Measurements from ENCODE around the gene UPK3BL2. TPM values are rescaled to one million over a fixed set of nuclear protein-coding genes. Genes with fewer than 3 reads are reported as not detected.
"Not testable (repeated sequence)": the region's sequence is repeated elsewhere in the genome, so short reads cannot be mapped to it uniquely, and the experiment has no call there.

UPK3BL2 gene
- total and polyA plus RNA-seq, 4 donors, result 6.0 to 40.3 (median 9.5) TPM

DNA sequence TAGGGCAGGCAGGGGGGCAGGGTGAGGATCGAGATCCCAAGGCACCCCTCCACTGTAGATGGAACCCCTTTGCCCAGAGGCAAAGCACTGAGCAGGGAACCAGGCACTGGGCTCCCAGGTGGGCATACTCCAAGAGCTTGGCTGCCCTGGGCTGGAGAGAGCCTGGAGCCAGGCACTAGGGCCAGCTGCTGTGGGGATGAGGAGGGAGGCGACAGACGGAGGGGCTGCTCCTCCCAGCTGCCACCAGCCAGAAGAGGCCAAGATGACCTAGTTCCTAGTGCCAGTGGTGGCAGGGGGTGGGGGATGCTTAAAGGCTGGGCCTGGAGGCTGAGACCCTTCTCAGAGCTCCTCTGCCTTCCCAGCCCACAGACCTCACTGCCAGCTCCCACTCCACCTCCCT is 27.6 kb downstream of the UPK3BL2 start:
- not testable (repeated sequence) for H3K27me3 ChIP-seq (ENCODE audit: control insufficient read depth, insufficient read depth, low read length); DNase-seq (ENCODE audit: low read depth in 4 of 6, low spot score in 6 of 6); H3K4me1 ChIP-seq (ENCODE audit: control insufficient read depth, insufficient read depth, low read length); H3K4me3 ChIP-seq (ENCODE audit: low read depth, low read length); H3K9me3 ChIP-seq (ENCODE audit: control insufficient read depth, insufficient read depth, low read length); H3K27ac ChIP-seq (ENCODE audit: low read depth, low read length); H3K36me3 ChIP-seq (ENCODE audit: control insufficient read depth, insufficient read depth, low read length)
- WGBS (ENCODE audit: insufficient coverage), result no CpG with 5 or more reads among the region's 3 CpGs

DNA sequence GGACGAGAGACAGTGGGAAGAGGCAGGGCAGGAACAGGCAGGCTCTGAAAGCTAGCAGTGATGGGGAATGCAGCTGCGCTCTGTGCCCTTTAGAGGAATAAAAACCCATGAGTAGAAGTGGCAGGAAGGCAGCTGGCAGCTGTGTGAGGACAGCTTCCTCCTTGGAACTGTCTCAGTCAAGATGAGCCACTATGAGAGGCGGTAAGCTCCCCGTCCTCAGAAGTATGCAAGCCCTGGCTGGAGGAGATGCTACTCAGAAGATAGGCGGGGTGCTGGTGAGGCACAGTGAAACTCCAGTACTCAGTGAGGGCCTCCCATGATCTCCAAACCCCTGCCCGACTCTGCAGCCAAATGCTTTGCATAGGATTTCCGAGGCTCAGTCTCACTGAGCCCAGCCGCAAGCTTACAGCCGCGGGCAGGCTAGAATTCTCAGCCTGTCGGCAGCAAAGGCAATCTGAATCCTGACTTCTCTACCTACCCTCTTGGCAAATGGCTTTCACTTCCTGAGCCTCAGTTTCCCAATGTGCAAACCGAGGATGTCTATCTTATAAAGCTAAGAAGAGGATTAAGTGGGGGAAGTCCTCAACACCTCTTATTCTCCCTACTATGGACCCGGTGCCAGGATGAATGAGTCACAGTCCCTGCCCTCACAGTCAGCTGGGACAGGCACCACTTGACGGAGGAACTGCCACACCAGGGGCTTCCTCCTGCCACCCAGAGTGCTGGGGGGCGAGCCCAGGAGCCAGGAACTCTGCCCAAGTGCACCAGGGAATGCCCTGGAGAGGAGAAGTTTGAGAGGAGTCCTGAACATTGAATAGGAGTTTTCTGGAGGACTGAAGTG is 28.4 kb downstream of the UPK3BL2 start:
- H3K36me3 ChIP-seq (ENCODE audit: control insufficient read depth, insufficient read depth, low read length); H3K4me1 ChIP-seq (ENCODE audit: control insufficient read depth, insufficient read depth, low read length); H3K9me3 ChIP-seq (ENCODE audit: control insufficient read depth, insufficient read depth, low read length); DNase-seq (ENCODE audit: low read depth in 4 of 6, low spot score in 6 of 6); H3K27ac ChIP-seq (ENCODE audit: low read depth, low read length); H3K27me3 ChIP-seq (ENCODE audit: control insufficient read depth, insufficient read depth, low read length); H3K4me3 ChIP-seq (ENCODE audit: low read depth, low read length): not testable (repeated sequence)
- WGBS (ENCODE audit: insufficient coverage), result no CpG with 5 or more reads among the region's 15 CpGs

DNA sequence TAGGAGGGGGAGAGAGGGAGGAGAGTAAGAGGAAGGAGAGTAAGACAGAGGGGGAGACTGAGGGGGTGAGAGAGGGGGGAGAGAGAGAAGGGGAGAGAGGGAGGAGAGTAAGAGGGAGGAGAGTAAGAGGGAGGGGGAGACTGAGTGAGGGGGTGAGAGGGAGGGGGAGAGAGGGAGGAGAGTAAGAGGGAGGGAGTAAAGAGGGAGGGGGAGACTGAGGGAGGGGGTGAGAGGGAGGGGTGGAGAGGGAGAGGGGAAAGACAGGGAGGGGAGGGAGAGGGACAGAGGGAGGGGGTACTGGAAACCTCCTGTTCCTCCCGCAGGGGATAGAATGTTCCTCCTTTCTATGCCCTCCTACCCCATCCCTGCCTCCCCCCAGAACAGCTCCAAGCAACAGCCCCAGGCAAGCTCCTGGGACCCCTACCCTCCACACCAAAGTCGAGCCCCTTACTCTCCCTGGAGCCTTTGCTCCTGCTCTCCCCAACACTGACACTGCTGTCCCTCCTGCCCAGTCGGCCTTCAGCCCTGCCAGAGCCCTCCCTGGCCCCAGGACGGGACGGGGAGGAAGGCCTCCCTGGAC is 30.8 kb downstream of the UPK3BL2 start:
- H3K9me3 ChIP-seq (ENCODE audit: control insufficient read depth, insufficient read depth, low read length); H3K36me3 ChIP-seq (ENCODE audit: control insufficient read depth, insufficient read depth, low read length); H3K27me3 ChIP-seq (ENCODE audit: control insufficient read depth, insufficient read depth, low read length); H3K4me1 ChIP-seq (ENCODE audit: control insufficient read depth, insufficient read depth, low read length): not testable (repeated sequence)
- H3K27ac ChIP-seq (ENCODE audit: low read depth, low read length), result peak overlapping the region; percentile 81
- no CpG with 5 or more reads among the region's 5 CpGs for WGBS (ENCODE audit: insufficient coverage)
- DNase-seq (ENCODE audit: low read depth in 4 of 6, low spot score in 6 of 6), result peak; percentile 70 to 98 (median 80)
- peak overlapping the region; percentile 21 for H3K4me3 ChIP-seq (ENCODE audit: low read depth, low read length)

DNA sequence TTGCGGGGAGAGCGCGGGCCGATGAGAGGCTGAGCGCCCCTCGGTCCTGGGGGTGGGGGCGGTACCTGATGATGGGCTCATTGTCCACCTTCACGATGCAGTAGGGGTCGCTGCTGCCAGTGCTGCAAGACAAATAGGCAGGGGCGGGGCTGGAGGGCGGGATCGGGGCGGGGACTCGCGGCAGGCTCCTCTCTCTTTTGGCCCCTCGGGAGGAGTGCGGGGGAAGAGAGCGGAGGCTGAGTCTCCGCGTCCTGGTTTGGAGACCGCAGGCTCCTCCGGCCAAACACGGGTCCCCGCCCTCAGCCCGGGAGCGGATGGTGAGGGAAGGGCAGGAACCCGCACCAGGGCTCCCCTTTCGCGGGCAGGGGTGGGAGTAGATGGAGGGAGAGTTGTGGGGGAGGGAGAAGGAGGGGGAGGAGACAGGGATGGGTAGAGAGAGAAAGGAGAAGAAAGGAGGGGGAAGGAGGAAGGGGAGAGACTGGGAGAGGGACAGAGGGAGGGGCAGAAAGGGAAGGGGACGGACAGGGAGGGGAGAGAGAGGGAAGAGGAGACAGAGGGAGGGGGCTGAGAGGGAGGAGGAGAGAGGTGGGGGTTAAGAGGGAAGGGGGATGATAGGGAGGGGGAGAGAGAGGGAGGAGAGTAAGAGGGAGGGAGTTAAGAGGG is 31.5 kb downstream of the UPK3BL2 start:
- not testable (repeated sequence) for H3K4me1 ChIP-seq (ENCODE audit: control insufficient read depth, insufficient read depth, low read length); DNase-seq (ENCODE audit: low read depth in 4 of 6, low spot score in 6 of 6); H3K27me3 ChIP-seq (ENCODE audit: control insufficient read depth, insufficient read depth, low read length); H3K36me3 ChIP-seq (ENCODE audit: control insufficient read depth, insufficient read depth, low read length); H3K27ac ChIP-seq (ENCODE audit: low read depth, low read length); H3K9me3 ChIP-seq (ENCODE audit: control insufficient read depth, insufficient read depth, low read length); H3K4me3 ChIP-seq (ENCODE audit: low read depth, low read length)
- no CpG with 5 or more reads among the region's 30 CpGs for WGBS (ENCODE audit: insufficient coverage)

DNA sequence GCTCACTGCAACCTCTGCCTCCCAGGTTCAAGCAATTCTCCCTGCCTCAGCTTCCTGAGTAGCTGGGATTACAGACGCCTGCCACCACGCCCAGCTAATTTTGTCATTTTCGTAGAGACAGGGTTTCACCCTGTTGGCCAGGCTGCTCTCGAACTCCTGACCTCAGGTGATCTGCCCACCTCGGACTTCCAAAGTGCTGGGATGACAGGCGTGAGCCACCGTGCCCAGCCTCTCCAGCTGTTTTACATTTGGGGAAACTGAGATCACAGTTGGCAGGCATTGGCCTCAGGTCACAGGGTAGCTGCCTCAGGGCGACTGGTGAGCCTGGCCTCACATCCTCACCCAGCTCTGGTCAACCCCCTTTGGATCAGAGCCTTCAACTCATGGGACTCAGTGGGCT is 32.9 kb downstream of the UPK3BL2 start:
- H3K9me3 ChIP-seq (ENCODE audit: control insufficient read depth, insufficient read depth, low read length); H3K4me1 ChIP-seq (ENCODE audit: control insufficient read depth, insufficient read depth, low read length); H3K27ac ChIP-seq (ENCODE audit: low read depth, low read length); H3K36me3 ChIP-seq (ENCODE audit: control insufficient read depth, insufficient read depth, low read length); DNase-seq (ENCODE audit: low read depth in 4 of 6, low spot score in 6 of 6); H3K27me3 ChIP-seq (ENCODE audit: control insufficient read depth, insufficient read depth, low read length); H3K4me3 ChIP-seq (ENCODE audit: low read depth, low read length): not testable (repeated sequence)
- WGBS (ENCODE audit: insufficient coverage), result no CpG with 5 or more reads among the region's 8 CpGs

- H3K27me3 ChIP-seq (ENCODE audit: control insufficient read depth, insufficient read depth, low read length); H3K36me3 ChIP-seq (ENCODE audit: control insufficient read depth, insufficient read depth, low read length); H3K4me1 ChIP-seq (ENCODE audit: control insufficient read depth, insufficient read depth, low read length); H3K27ac ChIP-seq (ENCODE audit: low read depth, low read length); H3K9me3 ChIP-seq (ENCODE audit: control insufficient read depth, insufficient read depth, low read length); H3K4me3 ChIP-seq (ENCODE audit: low read depth, low read length); DNase-seq (ENCODE audit: low read depth in 4 of 6, low spot score in 6 of 6): not testable (repeated sequence)
- no CpG with 5 or more reads among the region's 8 CpGs for WGBS (ENCODE audit: insufficient coverage)
Measured at GRCh38 chr7:102507410-102508088, 35.9 kb downstream of the UPK3BL2 start.

DNA sequence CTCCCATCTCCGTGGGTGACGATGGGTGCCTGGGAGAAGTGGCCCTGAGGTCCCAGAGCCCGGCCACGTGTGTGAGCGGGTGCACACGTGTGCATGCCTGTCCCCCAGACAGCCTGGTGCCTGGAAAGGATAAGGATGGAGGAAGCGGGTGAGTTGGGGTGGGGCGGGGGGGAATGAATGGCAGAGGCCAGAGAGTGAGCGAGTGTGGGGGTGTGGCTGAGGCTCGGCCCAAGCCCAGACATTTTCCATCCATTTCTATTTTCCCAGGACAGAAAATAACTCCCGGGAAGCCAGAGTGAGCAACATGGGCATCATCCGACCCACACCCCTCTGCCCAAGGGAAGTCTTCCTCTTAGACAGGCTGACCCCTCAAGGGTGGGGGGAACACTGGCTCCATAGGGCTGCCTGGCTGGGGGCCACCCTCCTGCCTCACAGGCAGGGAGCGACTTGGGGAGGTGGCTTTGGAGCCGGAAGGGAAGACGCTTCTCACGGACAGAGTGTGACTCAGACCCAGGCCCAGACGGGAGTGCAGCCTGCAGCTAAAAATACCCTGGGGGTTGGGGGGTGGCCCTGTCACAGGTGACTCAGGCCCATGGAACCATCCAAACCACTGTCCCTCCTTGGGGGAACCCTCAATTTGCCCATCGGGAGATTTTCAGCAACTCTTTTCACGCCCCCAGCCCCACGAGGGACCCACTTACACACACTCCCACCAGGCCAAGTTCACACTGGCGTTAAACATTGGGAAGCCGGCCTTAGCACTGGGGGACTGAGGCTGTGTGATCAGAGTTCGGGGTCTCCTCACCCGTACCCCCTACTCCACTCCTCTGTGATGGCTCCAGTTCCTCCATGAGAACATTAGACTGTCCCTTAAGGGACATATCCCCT is 38.0 kb downstream of the UPK3BL2 start:
- not testable (repeated sequence) for H3K9me3 ChIP-seq (ENCODE audit: control insufficient read depth, insufficient read depth, low read length); DNase-seq (ENCODE audit: low read depth in 4 of 6, low spot score in 6 of 6); H3K36me3 ChIP-seq (ENCODE audit: control insufficient read depth, insufficient read depth, low read length); H3K4me3 ChIP-seq (ENCODE audit: low read depth, low read length); H3K27me3 ChIP-seq (ENCODE audit: control insufficient read depth, insufficient read depth, low read length); H3K4me1 ChIP-seq (ENCODE audit: control insufficient read depth, insufficient read depth, low read length); H3K27ac ChIP-seq (ENCODE audit: low read depth, low read length)
- WGBS (ENCODE audit: insufficient coverage), result no CpG with 5 or more reads among the region's 24 CpGs

DNA sequence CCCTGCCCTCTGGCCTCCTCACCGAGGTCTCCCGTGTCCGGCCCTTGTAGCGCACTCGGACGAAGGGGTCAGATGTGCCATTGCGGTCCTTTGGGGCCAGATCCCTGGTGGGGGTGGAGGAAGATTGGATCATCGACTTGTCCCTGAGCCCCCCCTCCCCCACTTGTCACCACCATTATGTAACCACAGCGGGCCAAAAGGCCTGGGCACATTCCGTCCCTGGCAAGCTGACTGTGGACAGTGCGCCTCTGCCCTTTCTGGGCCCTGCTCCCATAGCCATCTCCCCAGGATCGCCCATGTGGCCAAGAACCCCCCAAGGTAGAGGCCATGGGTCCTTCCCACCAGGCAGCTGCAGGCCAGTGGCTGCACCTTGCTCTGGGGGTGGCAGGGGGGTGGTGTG is 40.4 kb downstream of the UPK3BL2 start:
- not testable (repeated sequence) for DNase-seq (ENCODE audit: low read depth in 4 of 6, low spot score in 6 of 6)

GRCh38 chr7:102498321-102498720 is 45.2 kb downstream of the UPK3BL2 start:
- no CpG with 5 or more reads among the region's 16 CpGs for WGBS (ENCODE audit: insufficient coverage)
- H3K9me3 ChIP-seq (ENCODE audit: control insufficient read depth, insufficient read depth, low read length); DNase-seq (ENCODE audit: low read depth in 4 of 6, low spot score in 6 of 6); H3K4me3 ChIP-seq (ENCODE audit: low read depth, low read length); H3K4me1 ChIP-seq (ENCODE audit: control insufficient read depth, insufficient read depth, low read length); H3K27ac ChIP-seq (ENCODE audit: low read depth, low read length); H3K27me3 ChIP-seq (ENCODE audit: control insufficient read depth, insufficient read depth, low read length); H3K36me3 ChIP-seq (ENCODE audit: control insufficient read depth, insufficient read depth, low read length): not testable (repeated sequence)

More for the DNA sequence above, 40.4 kb downstream of the UPK3BL2 start:
- H3K36me3 ChIP-seq (ENCODE audit: control insufficient read depth, insufficient read depth, low read length); H3K27ac ChIP-seq (ENCODE audit: low read depth, low read length); H3K4me1 ChIP-seq (ENCODE audit: control insufficient read depth, insufficient read depth, low read length); H3K4me3 ChIP-seq (ENCODE audit: low read depth, low read length); H3K27me3 ChIP-seq (ENCODE audit: control insufficient read depth, insufficient read depth, low read length); H3K9me3 ChIP-seq (ENCODE audit: control insufficient read depth, insufficient read depth, low read length): not testable (repeated sequence)
- no CpG with 5 or more reads among the region's 12 CpGs for WGBS (ENCODE audit: insufficient coverage)

All from spinal cord (tissue), 10 donors.